Mucosa of descending colon (tissue), 3 donors: ENCODE data around the gene PKNOX2. TPM values are rescaled to one million over a fixed set of nuclear protein-coding genes. Genes with fewer than 3 reads are reported as not detected.

Experiments used
- ATAC-seq: fragments of 200-7000 bp; cut with Tn5 transposase; one replicate; pipeline ENCODE4 v1.9.1; 2020; ENCODE audit warnings: mild to moderate bottlenecking, moderate library complexity
- DNase-seq, 3 donors: peaks; one replicate each; pipeline ENCODE4 v3.0.0-alpha.2; 2020
- H3K36me3 ChIP-seq: fragments of 200-600 bp; one replicate; pipeline ENCODE4 v1.8.0; 2021; ENCODE audit warnings: low read depth, mild to moderate bottlenecking
- H3K4me1 ChIP-seq: fragments of 200-600 bp; one replicate; pipeline ENCODE4 v1.8.0; 2021; ENCODE audit warnings: low read depth, mild to moderate bottlenecking
- H3K4me3 ChIP-seq: fragments of 200-600 bp; one replicate; pipeline ENCODE4 v1.8.0; 2021; ENCODE audit warnings: mild to moderate bottlenecking
- H3K9me3 ChIP-seq: fragments of 200-600 bp; one replicate; pipeline ENCODE4 v1.8.0; 2021; ENCODE audit warnings: mild to moderate bottlenecking
- intact Hi-C, 2 donors: fragments of 100-400 bp; cut with DNase I in 1 of 2; cut with micrococcal nuclease in 1 of 2; formaldehyde crosslinking; loops; one replicate each; pipeline versions ENCODE4 v1.11.0 to v1.11.1; 2022; cut with DNase I, micrococcal nuclease
- total RNA-seq, 3 donors: library from RNA; stranded (reverse); fragmentation: NEBNext Ultra II Directional in 2 of 3; extraction: Animal tissue kit (Norgen Biotek cat#: 25700) in 2 of 3; gene quantifications; one replicate each; pipeline versions ENCODE4 v1.2.1 to v1.2.4, GENCODE V29; 2021 to 2023
- TF ChIP-seq, protein P1 (sequence below): fragments of 200-600 bp; IDR thresholded peaks from one replicate; pipeline ENCODE4 v1.8.0; 2022; ENCODE audit warnings: antibody characterized with exemption, mild to moderate bottlenecking
- donor health status: DM: no; HTN: no; CAD: no; lungs with moderate emphysema.
- donor health status: DM: no; HTN: no; CAD: no.
- donor health status: DM: no; HTN: yes; CAD: no.

PKNOX2 gene
- total RNA-seq, 3 donors from 2014 or later: 1.5 to 4.0 (median 1.9) TPM

DNA sequence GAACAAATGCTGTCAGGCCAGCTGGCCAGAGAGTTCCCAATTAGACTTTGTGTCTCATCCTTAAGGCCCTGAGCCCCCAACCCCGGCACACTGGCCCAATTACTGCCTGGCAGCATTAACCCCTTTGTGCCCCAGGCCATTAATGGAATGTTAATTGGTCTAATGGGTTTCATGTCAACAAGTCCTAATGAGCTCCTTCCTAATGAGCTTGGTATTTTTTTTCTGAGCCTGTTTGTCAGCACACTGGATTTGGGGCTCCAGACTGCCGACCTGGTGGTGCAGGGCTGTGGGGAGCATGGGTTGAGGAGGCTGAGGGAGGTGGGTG, 182.7 kb downstream of the PKNOX2 start:
- ATAC-seq (no peak), DNase-seq (no peak)
- intact Hi-C loops: loop anchor here in 1 of 2 donors (5.0 kb wide), 1 partner anchor 180 kb away; no protein-coding TSS in a partner anchor
- TF ChIP-seq, protein P1, sequence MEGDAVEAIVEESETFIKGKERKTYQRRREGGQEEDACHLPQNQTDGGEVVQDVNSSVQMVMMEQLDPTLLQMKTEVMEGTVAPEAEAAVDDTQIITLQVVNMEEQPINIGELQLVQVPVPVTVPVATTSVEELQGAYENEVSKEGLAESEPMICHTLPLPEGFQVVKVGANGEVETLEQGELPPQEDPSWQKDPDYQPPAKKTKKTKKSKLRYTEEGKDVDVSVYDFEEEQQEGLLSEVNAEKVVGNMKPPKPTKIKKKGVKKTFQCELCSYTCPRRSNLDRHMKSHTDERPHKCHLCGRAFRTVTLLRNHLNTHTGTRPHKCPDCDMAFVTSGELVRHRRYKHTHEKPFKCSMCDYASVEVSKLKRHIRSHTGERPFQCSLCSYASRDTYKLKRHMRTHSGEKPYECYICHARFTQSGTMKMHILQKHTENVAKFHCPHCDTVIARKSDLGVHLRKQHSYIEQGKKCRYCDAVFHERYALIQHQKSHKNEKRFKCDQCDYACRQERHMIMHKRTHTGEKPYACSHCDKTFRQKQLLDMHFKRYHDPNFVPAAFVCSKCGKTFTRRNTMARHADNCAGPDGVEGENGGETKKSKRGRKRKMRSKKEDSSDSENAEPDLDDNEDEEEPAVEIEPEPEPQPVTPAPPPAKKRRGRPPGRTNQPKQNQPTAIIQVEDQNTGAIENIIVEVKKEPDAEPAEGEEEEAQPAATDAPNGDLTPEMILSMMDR: no peak
- Histone ChIP-seq H3K9me3 (no peaks in the 10 kb centered on the region), H3K4me3 (no peak overlapping the region), H3K4me1 (no peaks in the 10 kb centered on the region), H3K36me3 (no peaks in the 10 kb centered on the region)

DNA sequence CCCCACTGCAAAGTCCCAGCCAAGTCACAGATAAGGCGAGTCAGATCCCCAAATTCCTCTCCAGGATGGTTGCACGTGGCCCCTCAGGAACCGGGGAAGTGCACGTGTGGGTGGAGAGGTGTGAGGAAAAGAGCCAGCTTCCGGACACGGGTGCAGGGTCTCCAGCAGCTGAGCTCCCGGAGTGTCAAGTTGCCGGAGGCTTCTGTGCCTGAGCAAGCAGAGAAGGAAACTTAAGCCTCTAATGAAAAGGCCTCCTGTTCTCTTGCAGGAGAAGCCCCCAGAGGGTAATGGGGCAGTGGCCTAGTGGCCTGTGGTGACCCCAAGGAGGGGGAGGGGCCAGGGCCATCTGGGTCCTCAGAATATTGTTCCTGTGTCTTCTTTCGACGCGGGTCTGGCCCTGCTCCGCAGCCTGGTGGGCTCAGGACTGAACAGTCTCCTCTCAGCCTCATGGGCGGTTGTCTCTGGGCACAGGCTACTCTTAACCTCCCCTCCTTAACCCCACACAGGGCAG, 183.6 kb downstream of the PKNOX2 start:
- ATAC-seq (no peak), DNase-seq (no peak)
- intact Hi-C loops: loop anchor here in 1 of 2 donors (5.0 kb wide), 1 partner anchor 181 kb away; no protein-coding TSS in a partner anchor
- Histone ChIP-seq H3K36me3 (no peaks in the 10 kb centered on the region), H3K9me3 (no peaks in the 10 kb centered on the region), H3K4me3 (no peak overlapping the region), H3K4me1 (no peaks in the 10 kb centered on the region)
- TF ChIP-seq, protein P1: no peak

DNA sequence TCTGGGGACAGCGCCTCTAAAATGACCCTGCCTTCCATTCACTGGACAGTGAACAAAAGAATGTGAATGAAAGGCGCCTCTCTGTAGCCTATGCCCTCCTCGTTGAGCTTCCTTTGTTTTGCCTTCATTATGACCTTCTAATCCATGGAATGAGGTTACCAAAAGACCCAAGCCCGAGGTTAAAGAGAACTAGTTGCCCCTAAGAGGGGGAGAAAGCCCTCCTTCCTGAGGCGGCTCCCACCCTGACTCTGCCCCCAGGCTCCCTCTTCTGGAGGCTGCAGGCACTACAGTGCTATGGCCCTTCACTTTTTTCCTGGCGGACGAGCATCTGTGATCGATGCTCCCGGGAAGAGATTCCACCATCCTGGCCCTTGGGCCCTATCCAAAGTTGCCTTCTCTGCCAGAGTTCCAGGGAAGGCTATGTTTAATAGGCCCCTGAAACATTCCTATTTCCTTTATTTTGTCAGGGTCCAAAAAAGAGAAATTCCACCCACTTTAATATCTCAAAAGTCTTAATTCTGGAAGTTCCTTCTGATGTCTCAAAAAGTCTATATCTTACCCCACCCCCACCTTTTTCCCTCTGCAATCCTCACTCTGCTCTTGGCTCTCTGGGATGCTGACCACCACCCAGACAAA, 184.2 kb downstream of the PKNOX2 start:
- Histone ChIP-seq H3K36me3 (no peaks in the 10 kb centered on the region), H3K4me3 (no peak overlapping the region), H3K4me1 (no peaks in the 10 kb centered on the region), H3K9me3 (no peaks in the 10 kb centered on the region)
- DNase-seq (peak in 2 of 3 donors; percentile 55 to 60), ATAC-seq (peak; percentile 51)
- TF ChIP-seq, protein P1: peak; percentile 72
- intact Hi-C loops: loop anchor here in 1 of 2 donors (5.0 kb wide), 1 partner anchor 181 kb away; no protein-coding TSS in a partner anchor

DNA sequence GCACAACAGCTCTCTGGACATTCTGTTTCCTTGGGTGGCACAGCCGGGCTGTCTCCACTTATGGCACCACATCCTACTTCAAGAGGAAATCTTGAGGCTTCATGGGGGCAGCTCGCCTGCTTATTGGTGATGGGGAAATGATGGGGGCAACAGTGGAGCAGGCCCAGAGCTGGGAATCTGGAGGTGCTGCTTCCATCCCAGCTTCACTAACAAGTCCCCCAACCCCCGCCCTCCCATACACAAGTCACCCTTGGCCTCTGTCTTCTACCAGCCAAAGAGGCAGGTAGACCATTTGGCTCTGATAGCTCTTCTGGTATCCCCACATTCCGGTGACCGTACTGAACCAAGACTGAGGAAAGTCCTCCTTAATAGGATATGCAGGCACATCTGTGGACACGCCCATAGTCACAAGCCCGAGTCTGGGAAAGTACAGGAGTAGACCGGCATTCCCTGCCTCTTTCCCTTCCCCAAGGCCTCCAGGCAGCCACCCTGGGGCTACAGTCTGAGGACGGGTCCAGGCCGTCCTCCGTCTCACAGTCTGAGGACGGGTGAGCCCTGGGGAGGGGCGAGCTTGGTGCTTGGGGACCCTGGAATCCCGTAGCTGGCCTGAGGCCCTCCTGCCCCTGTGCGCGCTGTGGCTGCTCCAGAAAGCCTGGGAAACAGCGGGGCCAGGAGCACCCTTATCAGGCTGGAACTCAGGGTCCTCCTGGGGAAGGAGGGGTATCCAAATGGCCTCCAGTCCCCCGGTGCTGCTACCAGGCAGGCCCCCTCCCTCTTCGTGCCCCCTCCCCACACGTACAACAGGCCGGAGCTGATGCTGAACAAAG, 185.9 kb downstream of the PKNOX2 start:
- Histone ChIP-seq H3K4me1 (no peaks in the 10 kb centered on the region), H3K4me3 (no peak overlapping the region), H3K36me3 (no peaks in the 10 kb centered on the region), H3K9me3 (no peaks in the 10 kb centered on the region)
- no peak for DNase-seq
- intact Hi-C loops: no loop called here
- no peak for ATAC-seq
- TF ChIP-seq, protein P1: no peak

DNA sequence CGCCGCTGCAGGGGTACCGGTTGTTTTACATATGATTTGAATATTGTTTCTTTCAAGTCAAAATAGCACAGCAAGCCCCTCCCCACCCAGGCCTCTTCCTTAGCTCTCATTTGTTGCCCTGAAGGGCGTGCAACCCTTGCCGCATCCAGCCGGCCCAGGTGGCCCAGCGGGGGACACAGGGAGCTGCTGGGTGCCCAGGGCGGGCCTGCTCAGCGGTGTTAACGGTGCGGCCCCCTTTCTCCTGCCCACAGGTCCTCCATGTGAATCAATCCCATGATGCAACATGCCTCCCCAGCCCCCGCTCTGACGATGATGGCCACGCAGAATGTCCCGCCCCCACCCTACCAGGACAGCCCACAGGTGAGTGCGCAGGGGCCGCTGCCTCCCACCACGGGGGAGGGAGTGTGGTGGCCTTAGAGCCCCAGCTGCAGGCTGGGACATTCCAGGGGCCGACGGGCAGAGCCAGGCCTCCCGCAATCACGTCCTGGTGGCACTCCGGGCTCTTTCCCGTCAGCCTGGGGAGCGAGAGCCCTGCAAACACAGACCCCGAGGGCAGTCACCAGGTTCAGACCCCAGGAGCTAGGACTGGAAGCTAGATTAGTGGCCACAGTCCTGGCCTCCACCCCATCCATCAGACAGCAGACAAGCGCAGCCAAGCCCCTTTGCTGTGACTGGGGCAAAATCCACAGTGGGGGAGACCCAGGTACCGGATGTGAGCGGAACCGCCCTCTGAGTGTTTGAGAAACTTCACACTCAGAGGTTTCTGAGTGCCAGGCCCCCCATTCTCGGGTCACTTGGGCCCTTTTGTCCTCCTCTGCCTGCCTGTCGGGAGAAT, 186.7 kb downstream of the PKNOX2 start:
- no peak for ATAC-seq
- Histone ChIP-seq H3K9me3 (no peaks in the 10 kb centered on the region), H3K36me3 (no peaks in the 10 kb centered on the region), H3K4me1 (no peaks in the 10 kb centered on the region), H3K4me3 (no peak overlapping the region)
- DNase-seq: no peak
- TF ChIP-seq, protein P1: no peak
- intact Hi-C loops: no loop called here
